Stimulated activated CD8-positive, alpha-beta memory T cell treated with anti-CD3 and anti-CD28 coated beads, Interleukin-4, amount 100 ng/mL, for 4 hours (primary cell): ENCODE results near the gene CEP120.

ENCODE experiments used
- DNase-seq, 2 donors: peaks; one replicate each; pipeline ENCODE4 v3.0.0-alpha.2; 2020; ENCODE audit warnings: low read depth in 2 of 2, low spot score in 1 of 2

CEP120 gene

GRCh38 chr5:123303802-123304201 lies 119.4 kb downstream of the CEP120 start:
- no peak for DNase-seq

DNA sequence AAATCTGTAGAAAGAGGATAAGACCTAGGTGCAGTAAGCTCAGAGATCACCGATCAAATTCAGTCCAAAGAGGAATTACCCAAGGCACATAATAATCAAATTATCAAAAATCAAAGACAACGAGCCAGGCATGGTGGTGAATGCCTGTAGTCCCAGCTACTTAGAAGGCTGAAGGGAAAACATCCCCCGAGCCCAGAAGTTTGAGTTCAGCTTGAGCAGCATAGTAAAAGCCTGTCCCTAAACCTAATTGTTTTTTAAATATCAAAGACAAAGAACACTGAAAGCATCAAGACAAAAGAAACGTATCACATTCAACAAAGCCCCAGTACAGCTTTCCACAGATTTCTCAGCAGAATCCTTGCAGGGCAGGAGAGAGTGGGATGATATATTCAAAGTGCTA lies 122.9 kb downstream of the CEP120 start:
- no peak for DNase-seq

GRCh38 chr5:123299136-123299535 lies 124.1 kb downstream of the CEP120 start:
- DNase-seq = no peak

- no peak for DNase-seq
Measured at GRCh38 chr5:123298335-123299030, 124.7 kb downstream of the CEP120 start.

- DNase-seq = no peak
Measured at GRCh38 chr5:123297866-123298265, 125.3 kb downstream of the CEP120 start.

- no peak for DNase-seq
Measured at GRCh38 chr5:123297198-123297831, 125.9 kb downstream of the CEP120 start.
